ENCODE measurements around the gene LRP3. TPM values are rescaled to one million over a fixed set of nuclear protein-coding genes. Genes with fewer than 3 reads are reported as not detected.

Gene LRP3
- total and polyA plus RNA-seq, 2 donors (not counting 1 experiment from before 2014, with no cell fraction given) = 0.10 TPM; not detected in 1

- Mint-ChIP-seq H3K27me3 (peaks cover 4% of the 10 kb centered on the region), H3K4me1 (no peaks in the 10 kb centered on the region), H3K9me3 (ENCODE audit: insufficient read depth) (no peaks in the 10 kb centered on the region), H3K27ac (no peak overlapping the region), H3K4me3 (no peak overlapping the region)
- H3K27ac ChIP-seq (ENCODE audit: low read length in 2 of 2) = no peak overlapping the region
- ChIA-PET CTCF (no interaction called here), POLR2A (no interaction called here)
- H3K4me1 ChIP-seq (ENCODE audit: control insufficient read depth in 2 of 2, insufficient read depth in 2 of 2, low read length in 2 of 2) = no peaks in the 10 kb centered on the region
- H3K4me3 ChIP-seq (ENCODE audit: control extremely low read depth in 1 of 5, extremely low read depth in 1 of 5, insufficient read depth in 1 of 5, low read depth in 2 of 5, low read length in 4 of 5) = no peak overlapping the region
- H3K79me2 ChIP-seq (ENCODE audit: control insufficient read depth, insufficient read depth, low read length) = no peaks in the 10 kb centered on the region
- no peak for TF ChIP-seq CTCF (IDR thresholded peaks at IDR 0.05)
- no peak for TF ChIP-seq EZH2 (IDR thresholded peaks at IDR 0.05; ENCODE audit: borderline replicate concordance, insufficient read depth, low read depth, low read length, poor library complexity, severe bottlenecking)
- H3K27me3 ChIP-seq (replicated peaks in 1 of 4; ENCODE audit: control extremely low read depth in 1 of 4, control insufficient read depth in 3 of 4, insufficient read depth in 4 of 4, low read length in 3 of 4) = no peaks in the 10 kb centered on the region
- H3K9me3 ChIP-seq (ENCODE audit: control extremely low read depth in 1 of 3, control insufficient read depth in 2 of 3, insufficient read depth in 1 of 3, low read length in 2 of 3) = no peaks in the 10 kb centered on the region
- H2AFZ ChIP-seq (ENCODE audit: insufficient read depth, low read depth, low read length, poor library complexity, severe bottlenecking) = no peak overlapping the region
- intact Hi-C loops (cut with micrococcal nuclease) = no loop called here
- H3K4me2 ChIP-seq (replicated peaks; ENCODE audit: low read depth, low read length, poor library complexity, severe bottlenecking) = no peak overlapping the region
- no peaks in the 10 kb centered on the region for H4K20me1 ChIP-seq (ENCODE audit: control insufficient read depth, insufficient read depth, low read length, poor library complexity, severe bottlenecking)
- H3K36me3 ChIP-seq (replicated peaks in 1 of 2; ENCODE audit: control extremely low read depth in 1 of 2, control insufficient read depth in 1 of 2, extremely low read depth in 1 of 2, insufficient read depth in 2 of 2, low read length in 1 of 2) = no peaks in the 10 kb centered on the region
- no peak for DNase-seq
- 89% methylated on average over 18 of the region's 19 CpGs for WGBS (ENCODE audit: insufficient coverage)
- no peak overlapping the region for H3K9ac ChIP-seq (ENCODE audit: low read length)
- no peak for ATAC-seq (ENCODE audit: low read depth)
These were observed 21.5 kb downstream of the LRP3 start for GRCh38 chr19:33215438-33216197.

GRCh38 chr19:33216198-33216830 is 22.2 kb downstream of the LRP3 start:
- H3K36me3 ChIP-seq (replicated peaks in 1 of 2; ENCODE audit: control extremely low read depth in 1 of 2, control insufficient read depth in 1 of 2, extremely low read depth in 1 of 2, insufficient read depth in 2 of 2, low read length in 1 of 2) = no peaks in the 10 kb centered on the region
- no peak for DNase-seq
- Mint-ChIP-seq H3K9me3 (ENCODE audit: insufficient read depth) (no peaks in the 10 kb centered on the region), H3K27ac (no peak overlapping the region), H3K27me3 (peaks cover 11% of the 10 kb centered on the region), H3K4me1 (no peaks in the 10 kb centered on the region), H3K4me3 (no peak overlapping the region)
- no peak for ATAC-seq (ENCODE audit: low read depth)
- peaks cover 0 to 2% (median 0%) of the 10 kb centered on the region in 4 experiments for H3K27me3 ChIP-seq (replicated peaks in 1 of 4; ENCODE audit: control extremely low read depth in 1 of 4, control insufficient read depth in 3 of 4, insufficient read depth in 4 of 4, low read length in 3 of 4)
- ChIA-PET POLR2A (no interaction called here), CTCF (no interaction called here)
- TF ChIP-seq CTCF (IDR thresholded peaks at IDR 0.05) (no peak), EZH2 (IDR thresholded peaks at IDR 0.05; ENCODE audit: borderline replicate concordance, insufficient read depth, low read depth, low read length, poor library complexity, severe bottlenecking) (no peak)
- H2AFZ ChIP-seq (ENCODE audit: insufficient read depth, low read depth, low read length, poor library complexity, severe bottlenecking) = no peak overlapping the region
- H3K4me1 ChIP-seq (ENCODE audit: control insufficient read depth in 2 of 2, insufficient read depth in 2 of 2, low read length in 2 of 2) = no peaks in the 10 kb centered on the region
- no peaks in the 10 kb centered on the region for H3K79me2 ChIP-seq (ENCODE audit: control insufficient read depth, insufficient read depth, low read length)
- no peak overlapping the region for H3K9ac ChIP-seq (ENCODE audit: low read length)
- H3K9me3 ChIP-seq (ENCODE audit: control extremely low read depth in 1 of 3, control insufficient read depth in 2 of 3, insufficient read depth in 1 of 3, low read length in 2 of 3) = no peaks in the 10 kb centered on the region
- no peak overlapping the region for H3K4me2 ChIP-seq (replicated peaks; ENCODE audit: low read depth, low read length, poor library complexity, severe bottlenecking)
- H3K27ac ChIP-seq (ENCODE audit: low read length in 2 of 2) = no peak overlapping the region
- intact Hi-C loops (cut with micrococcal nuclease) = no loop called here
- no peak overlapping the region for H3K4me3 ChIP-seq (ENCODE audit: control extremely low read depth in 1 of 5, extremely low read depth in 1 of 5, insufficient read depth in 1 of 5, low read depth in 2 of 5, low read length in 4 of 5)
- 70% methylated on average over 11 of the region's 12 CpGs for WGBS (ENCODE audit: insufficient coverage)
- no peaks in the 10 kb centered on the region for H4K20me1 ChIP-seq (ENCODE audit: control insufficient read depth, insufficient read depth, low read length, poor library complexity, severe bottlenecking)

All from B cell (primary cell).